A673 (cell line): ENCODE results near the gene KLK15. TPM values are rescaled to one million over a fixed set of nuclear protein-coding genes. Genes with fewer than 3 reads are reported as not detected.

Experiments used
- BruUV-seq: library from RNA; stranded (reverse); fragments of 400-500 nt; replicated peaks from 2 replicates; lab custom pipeline; 2021; lab: Mats Ljungman, UMichigan
- CTCF ChIA-PET: fragments of 300-600 bp; sonication (Branson Sonifier 250); formaldehyde crosslinking; loops from one replicate; lab custom pipeline; 2022; ENCODE audit warnings: antibody characterized with exemption; lab: Charles Lee
- POLR2A ChIA-PET: fragments of 300-600 bp; sonication (Branson Sonifier 250); formaldehyde crosslinking; loops from one replicate; lab custom pipeline; 2022; ENCODE audit warnings: antibody characterized with exemption; ENCODE audit not compliant: low non-redundant PET; lab: Charles Lee
- DNase-seq: peaks from one replicate; pipeline ENCODE4 v3.0.0-alpha.2; 2015; ENCODE audit warnings: low spot score
- H3K27ac ChIP-seq: fragments of 200-600 bp; sonication (generic); 2 replicates; pipeline ENCODE4 v1.5.1; 2016; ENCODE audit warnings: mixed run types, low read depth, mild to moderate bottlenecking, mixed read lengths, antibody characterized with exemption, low read length; ENCODE audit not compliant: poor library complexity, severe bottlenecking
- H3K27me3 ChIP-seq: fragments of 200-600 bp; sonication (generic); replicated peaks from 2 replicates; pipeline ENCODE4 v1.6.1; 2017; ENCODE audit warnings: mixed run types, low read depth, mild to moderate bottlenecking, mixed read lengths, antibody characterized with exemption, low read length; ENCODE audit not compliant: insufficient read depth, poor library complexity
- H3K36me3 ChIP-seq: fragments of 200-600 bp; sonication (generic); 2 replicates; pipeline ENCODE4 v1.6.1; 2016; ENCODE audit warnings: mixed run types, mild to moderate bottlenecking, mixed read lengths, antibody characterized with exemption, low read length; ENCODE audit not compliant: insufficient read depth, poor library complexity, severe bottlenecking
- H3K4me1 ChIP-seq: fragments of 200-600 bp; sonication (generic); 2 replicates; pipeline ENCODE4 v1.6.1; 2017; ENCODE audit warnings: mixed run types, mild to moderate bottlenecking, mixed read lengths, antibody characterized with exemption, low read length; ENCODE audit not compliant: insufficient read depth, poor library complexity, severe bottlenecking
- H3K4me3 ChIP-seq: fragments of 200-600 bp; sonication (generic); 2 replicates; pipeline ENCODE4 v1.5.1; 2016; ENCODE audit warnings: low read depth, mixed run types, mild to moderate bottlenecking, mixed read lengths, low read length; ENCODE audit not compliant: poor library complexity, severe bottlenecking
- H3K9me3 ChIP-seq: fragments of 200-600 bp; sonication (generic); 2 replicates; pipeline ENCODE4 v1.6.1; 2016; ENCODE audit warnings: mixed run types, low read depth, mild to moderate bottlenecking, mixed read lengths, antibody characterized with exemption, low read length; ENCODE audit not compliant: poor library complexity, severe bottlenecking
- CTCF ChIP-seq: fragments of 300-800, 200-600 bp; sonication (generic); conservative IDR thresholded peaks from 2 replicates; pipeline ENCODE4 v1.5.1; 2017; ENCODE audit warnings: low read depth, mild to moderate bottlenecking, antibody characterized with exemption, low read length, moderate library complexity, mixed read lengths
- EZH2 ChIP-seq: fragments of 200-600 bp; sonication (generic); IDR thresholded peaks from 2 replicates; pipeline ENCODE4 v1.6.1; 2017; ENCODE audit warnings: borderline replicate concordance, low read depth, mild to moderate bottlenecking, mixed read lengths, antibody characterized with exemption, low read length; ENCODE audit not compliant: poor library complexity, severe bottlenecking
- intact Hi-C: fragments of 100-400 bp; cut with micrococcal nuclease; formaldehyde crosslinking; loops from one replicate; pipeline ENCODE4 v1.10.0; 2022; ENCODE audit not compliant: unreplicated experiment
- total RNA-seq: library from RNA; stranded (reverse); gene quantifications from 2 replicates; pipeline ENCODE4 v1.2.3, GENCODE V29; 2021

The KLK15 gene
- total RNA-seq, 1 experiment from 2014 or later, result not detected

GRCh38 chr19:50823389-50824042 lies 9.9 kb downstream of the KLK15 start, which contains the start of gene KLK1:
Gene KLK1 (minus strand): TSS chr19:50823787. CDS start chr19:50823748, 39 bp downstream.
- H3K27ac ChIP-seq, result no peak within 1 kb of the TSS
- no TSS peak for BruUV-seq
- CTCF ChIA-PET, result no interaction called here
- TF ChIP-seq CTCF (no peak), EZH2 (no peak)
- H3K4me1 ChIP-seq, result no peaks in the 10 kb centered on the region
- POLR2A ChIA-PET, result no interaction called here
- no peaks in the 10 kb centered on the region for H3K9me3 ChIP-seq
- no peaks in the 10 kb centered on the region for H3K36me3 ChIP-seq
- no peak for DNase-seq
- intact Hi-C loops, result no loop called here
- H3K27me3 ChIP-seq, result peaks cover 10% of the 10 kb centered on the region
- H3K4me3 ChIP-seq, result no peak within 1 kb of the TSS

- intact Hi-C loops, result no loop called here
- Histone ChIP-seq H3K27me3 (peaks cover 10% of the 10 kb centered on the region), H3K4me3 (no peak overlapping the region), H3K27ac (no peak overlapping the region), H3K36me3 (no peaks in the 10 kb centered on the region), H3K9me3 (no peaks in the 10 kb centered on the region), H3K4me1 (no peaks in the 10 kb centered on the region)
- CTCF ChIA-PET, result no interaction called here
- no TSS peak for BruUV-seq
- no peak for DNase-seq
- TF ChIP-seq EZH2 (no peak), CTCF (no peak)
- POLR2A ChIA-PET, result no interaction called here
Observed at GRCh38 chr19:50822661-50823208, 10.6 kb downstream of the KLK15 start.

GRCh38 chr19:50821622-50822021 lies 11.8 kb downstream of the KLK15 start:
- ChIA-PET CTCF (no interaction called here), POLR2A (no interaction called here)
- no peak overlapping the region for H3K4me3 ChIP-seq

More at GRCh38 chr19:50821622-50822021, 11.8 kb downstream of the KLK15 start:
- H3K4me1 ChIP-seq, result no peaks in the 10 kb centered on the region
- H3K27me3 ChIP-seq, result peaks cover 10% of the 10 kb centered on the region
- TF ChIP-seq CTCF (no peak), EZH2 (no peak)
- intact Hi-C loops, result no loop called here
- H3K36me3 ChIP-seq, result no peaks in the 10 kb centered on the region
- BruUV-seq, result no TSS peak
- DNase-seq, result no peak
- H3K27ac ChIP-seq, result no peak overlapping the region
- H3K9me3 ChIP-seq, result no peaks in the 10 kb centered on the region
